HepG2 (cell line): ENCODE results near the gene TRIM10.

ENCODE experiments used
- DNMT1 ChIP-seq: sonication (generic); formaldehyde crosslinking; IDR thresholded peaks from 2 replicates; pipeline ENCODE4 v1.5.1; 2020; ENCODE audit warnings: mild to moderate bottlenecking, missing genetic modification reagents
- NCOA2 ChIP-seq: sonication (generic); formaldehyde crosslinking; IDR thresholded peaks from 2 replicates; pipeline ENCODE4 v1.8.0; 2022; ENCODE audit warnings: inconsistent platforms
- NR2C2 ChIP-seq: sonication (generic); formaldehyde crosslinking; IDR thresholded peaks from 2 replicates; pipeline ENCODE4 v1.4.0; 2020; ENCODE audit warnings: missing genetic modification reagents, mild to moderate bottlenecking, moderate library complexity, borderline replicate concordance
- RBM39 ChIP-seq: fragments of 200-400 bp; formaldehyde crosslinking; IDR thresholded peaks from one replicate; pipeline ENCODE4 v1.6.1; 2018; ENCODE audit warnings: antibody characterized with exemption, mild to moderate bottlenecking, low read depth, low read length; ENCODE audit not compliant: poor library complexity, severe bottlenecking
- REST ChIP-seq, 2 experiments: IDR thresholded peaks; 2 replicates each; pipeline ENCODE4 v1.6.1; 2011 to 2012; ENCODE audit warnings: low read length in 2 of 2, borderline replicate concordance in 1 of 2, low read depth in 1 of 2, mild to moderate bottlenecking in 1 of 2, moderate library complexity in 1 of 2
- SRSF1 ChIP-seq: fragments of 200-400 bp; formaldehyde crosslinking; optimal IDR thresholded peaks from 2 replicates; pipeline ENCODE3; 2017; ENCODE audit warnings: mild to moderate bottlenecking, low read depth, low read length, moderate library complexity
- ZBTB26 ChIP-seq: IDR thresholded peaks from 2 replicates; pipeline ENCODE4 v1.6.1; 2016; ENCODE audit warnings: missing compliant biosample characterization, missing genetic modification reagents, borderline replicate concordance
- ZBTB43 ChIP-seq: sonication (generic); formaldehyde crosslinking; conservative IDR thresholded peaks from 2 replicates; pipeline ENCODE4 v1.4.0; 2020; ENCODE audit warnings: missing genetic modification reagents
- ZNF121 ChIP-seq: sonication (generic); formaldehyde crosslinking; IDR thresholded peaks from 2 replicates; pipeline ENCODE4 v1.5.0; 2020; ENCODE audit warnings: mild to moderate bottlenecking, missing genetic modification reagents
- ZNF232 ChIP-seq: sonication (generic); formaldehyde crosslinking; IDR thresholded peaks from 2 replicates; pipeline ENCODE4 v1.4.0; 2020; ENCODE audit warnings: missing genetic modification reagents, borderline replicate concordance
- TF ChIP-seq, protein P1 (sequence below): sonication (generic); formaldehyde crosslinking; IDR thresholded peaks from 2 replicates; pipeline ENCODE4 v1.4.0; 2020; ENCODE audit warnings: missing genetic modification reagents, low read depth, mild to moderate bottlenecking, borderline replicate concordance
- TF ChIP-seq, protein P2 (sequence below): sonication (generic); formaldehyde crosslinking; IDR thresholded peaks from 2 replicates; pipeline ENCODE4 v1.4.0; 2020; ENCODE audit warnings: mild to moderate bottlenecking, missing genetic modification reagents

- TF ChIP-seq, protein P1, sequence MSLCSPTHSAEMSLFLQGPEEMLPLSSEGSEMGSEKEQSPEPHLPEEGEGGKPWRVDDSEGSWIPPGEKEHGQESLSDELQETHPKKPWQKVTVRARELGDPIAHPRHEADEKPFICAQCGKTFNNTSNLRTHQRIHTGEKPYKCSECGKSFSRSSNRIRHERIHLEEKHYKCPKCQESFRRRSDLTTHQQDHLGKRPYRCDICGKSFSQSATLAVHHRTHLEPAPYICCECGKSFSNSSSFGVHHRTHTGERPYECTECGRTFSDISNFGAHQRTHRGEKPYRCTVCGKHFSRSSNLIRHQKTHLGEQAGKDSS (CRISPR knock-in tag) = no peak
- TF ChIP-seq NR2C2 (CRISPR knock-in tag) (no peak), ZBTB43 (CRISPR knock-in tag) (no peak), REST (IDR thresholded peaks at IDR 0.05; ENCODE audit: borderline replicate concordance in 1 of 2, low read depth in 1 of 2, low read length in 2 of 2) (no peak), ZBTB26 (CRISPR knock-in tag) (no peak), DNMT1 (no peak), NCOA2 (CRISPR knock-in tag) (no peak), ZNF232 (CRISPR knock-in tag) (no peak), RBM39 (no peak), SRSF1 (no peak), ZNF121 (no peak)
- TF ChIP-seq, protein P2, sequence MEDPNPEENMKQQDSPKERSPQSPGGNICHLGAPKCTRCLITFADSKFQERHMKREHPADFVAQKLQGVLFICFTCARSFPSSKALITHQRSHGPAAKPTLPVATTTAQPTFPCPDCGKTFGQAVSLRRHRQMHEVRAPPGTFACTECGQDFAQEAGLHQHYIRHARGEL (CRISPR knock-in tag) = no peak
These were observed 45.1 kb upstream of the TRIM10 start for GRCh38 chr6:30206152-30206551.
